ENCODE data around the gene CMC1. TPM values are rescaled to one million over a fixed set of nuclear protein-coding genes. Genes with fewer than 3 reads are reported as not detected.

The CMC1 gene
- total and polyA plus RNA-seq, 9 of the 15 experiments (the other 6 are each of a cell fraction or from before 2014, with no cell fraction given): 15.9 to 74.6 (median 48.9) TPM

DNA sequence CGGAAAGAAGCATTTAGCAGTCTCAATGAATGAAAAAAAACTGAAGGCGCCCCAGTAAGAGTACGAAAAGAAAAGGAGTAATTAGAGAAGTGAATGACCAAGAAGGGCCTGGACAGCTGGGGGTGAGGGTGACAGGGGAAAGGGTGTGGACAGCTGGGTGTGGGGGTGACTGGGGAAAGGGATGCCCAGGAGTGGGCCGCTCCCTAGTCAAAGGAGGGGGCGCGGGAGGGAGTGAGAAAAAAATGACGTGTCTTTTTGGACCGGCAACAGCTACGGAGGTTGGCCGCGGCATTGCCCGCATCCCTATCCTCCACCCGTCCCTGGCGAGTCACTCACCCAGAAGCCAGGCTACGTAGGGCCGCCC, 106.8 kb downstream of the CMC1 start (continued):
- TF ChIP-seq MXI1 (IDR thresholded peaks at IDR 0.05; ENCODE audit: low read depth, low read length) (no peak), ETV1 (tag; conservative IDR thresholded peaks at IDR 0.05; ENCODE audit: low read depth) (no peak), DACH1 (IDR thresholded peaks at IDR 0.05; ENCODE audit: partially characterized antibody) (peak; percentile 23), PHB (CRISPR knock-in tag; IDR thresholded peaks at IDR 0.05) (no peak), POLR3A (IDR thresholded peaks at IDR 0.05; ENCODE audit: borderline replicate concordance, extremely low read depth, insufficient read depth, insufficient read length) (no peak), ZNF133 (CRISPR knock-in tag; IDR thresholded peaks at IDR 0.05) (no peak), SIRT6 (IDR thresholded peaks at IDR 0.05; ENCODE audit: low read depth, low read length) (no peak), ATF3 (IDR thresholded peaks at IDR 0.05) (0 out of 2 replicates have a peak, but pooled peaks have one; percentile 34), ATF3 (CRISPR knock-in tag; conservative IDR thresholded peaks at IDR 0.05) (no peak), GMEB1 (CRISPR knock-in tag; IDR thresholded peaks at IDR 0.05) (no peak; the same call in 1 of the 2 replicates), RHOXF2B (CRISPR knock-in tag; conservative IDR thresholded peaks at IDR 0.05) (no peak), CC2D1A (IDR thresholded peaks at IDR 0.05) (no peak), STAT5B (CRISPR knock-in tag; IDR thresholded peaks at IDR 0.05) (no peak), TBP (optimal IDR thresholded peaks at IDR 0.05; ENCODE audit: low read depth, low read length) (no peak), SMARCA5 (IDR thresholded peaks at IDR 0.05) (no peak), ZBED1 (IDR thresholded peaks at IDR 0.05) (no peak), ASH1L (IDR thresholded peaks at IDR 0.05; ENCODE audit: borderline replicate concordance, low read depth, partially characterized antibody) (no peak), PTBP1 (IDR thresholded peaks at IDR 0.05; ENCODE audit: low read depth, low read length) (no peak), ZNF766 (CRISPR knock-in tag; conservative IDR thresholded peaks at IDR 0.05) (no peak), ZNF263 (CRISPR knock-in tag; IDR thresholded peaks at IDR 0.05; ENCODE audit: borderline replicate concordance) (no peak), THRAP3 (IDR thresholded peaks at IDR 0.05; ENCODE audit: borderline replicate concordance) (no peak), ZNF184 (CRISPR knock-in tag; IDR thresholded peaks at IDR 0.05) (no peak), MAFG (tag; conservative IDR thresholded peaks at IDR 0.05) (no peak), NBN (IDR thresholded peaks at IDR 0.05; ENCODE audit: low read depth) (no peak)
- TF ChIP-seq, protein P1, sequence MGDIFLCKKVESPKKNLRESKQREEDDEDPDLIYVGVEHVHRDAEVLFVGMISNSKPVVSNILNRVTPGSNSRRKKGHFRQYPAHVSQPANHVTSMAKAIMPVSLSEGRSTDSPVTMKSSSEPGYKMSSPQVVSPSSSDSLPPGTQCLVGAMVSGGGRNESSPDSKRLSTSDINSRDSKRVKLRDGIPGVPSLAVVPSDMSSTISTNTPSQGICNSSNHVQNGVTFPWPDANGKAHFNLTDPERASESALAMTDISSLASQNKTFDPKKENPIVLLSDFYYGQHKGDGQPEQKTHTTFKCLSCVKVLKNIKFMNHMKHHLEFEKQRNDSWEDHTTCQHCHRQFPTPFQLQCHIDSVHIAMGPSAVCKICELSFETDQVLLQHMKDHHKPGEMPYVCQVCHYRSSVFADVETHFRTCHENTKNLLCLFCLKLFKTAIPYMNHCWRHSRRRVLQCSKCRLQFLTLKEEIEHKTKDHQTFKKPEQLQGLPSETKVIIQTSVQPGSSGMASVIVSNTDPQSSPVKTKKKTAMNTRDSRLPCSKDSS (IDR thresholded peaks at IDR 0.05; ENCODE audit: low read depth, partially characterized antibody): no peak
- TF ChIP-seq, protein P2, sequence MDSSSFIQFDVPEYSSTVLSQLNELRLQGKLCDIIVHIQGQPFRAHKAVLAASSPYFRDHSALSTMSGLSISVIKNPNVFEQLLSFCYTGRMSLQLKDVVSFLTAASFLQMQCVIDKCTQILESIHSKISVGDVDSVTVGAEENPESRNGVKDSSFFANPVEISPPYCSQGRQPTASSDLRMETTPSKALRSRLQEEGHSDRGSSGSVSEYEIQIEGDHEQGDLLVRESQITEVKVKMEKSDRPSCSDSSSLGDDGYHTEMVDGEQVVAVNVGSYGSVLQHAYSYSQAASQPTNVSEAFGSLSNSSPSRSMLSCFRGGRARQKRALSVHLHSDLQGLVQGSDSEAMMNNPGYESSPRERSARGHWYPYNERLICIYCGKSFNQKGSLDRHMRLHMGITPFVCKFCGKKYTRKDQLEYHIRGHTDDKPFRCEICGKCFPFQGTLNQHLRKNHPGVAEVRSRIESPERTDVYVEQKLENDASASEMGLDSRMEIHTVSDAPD (CRISPR knock-in tag; IDR thresholded peaks at IDR 0.05): no peak
